Liver (tissue), 9 donors: ENCODE measurements around the gene ACP4. TPM values are rescaled to one million over a fixed set of nuclear protein-coding genes. Genes with fewer than 3 reads are reported as not detected.

Source experiments
- DNase-seq: peaks from one replicate; pipeline ENCODE4 v3.0.0-alpha.2; 2017; ENCODE audit warnings: low spot score
- H3K27ac ChIP-seq, 2 donors: one replicate each; pipeline ENCODE4 v1.7.0; 2013; ENCODE audit warnings: inconsistent platforms in 2 of 2, low read length in 2 of 2, control low read depth in 1 of 2, low read depth in 1 of 2, mild to moderate bottlenecking in 1 of 2
- H3K27me3 ChIP-seq, 4 donors: one replicate each; pipeline versions ENCODE4 v1.6.1 to v1.7.0; 2013; ENCODE audit warnings: low read length in 3 of 4, inconsistent platforms in 1 of 4, mild to moderate bottlenecking in 1 of 4, moderate library complexity in 1 of 4; ENCODE audit not compliant: control insufficient read depth in 4 of 4, insufficient read depth in 4 of 4
- H3K36me3 ChIP-seq, 4 donors: one replicate each; pipeline versions ENCODE4 v1.6.1 to v1.7.0; 2013; ENCODE audit warnings: low read length in 3 of 4, mild to moderate bottlenecking in 3 of 4, low read depth in 1 of 4, moderate library complexity in 1 of 4; ENCODE audit not compliant: control insufficient read depth in 4 of 4, insufficient read depth in 3 of 4
- H3K4me1 ChIP-seq, 4 donors: one replicate each; pipeline versions ENCODE4 v1.6.1 to v1.7.0; 2013; ENCODE audit warnings: low read length in 3 of 4, mild to moderate bottlenecking in 3 of 4, moderate library complexity in 1 of 4; ENCODE audit not compliant: control insufficient read depth in 4 of 4, insufficient read depth in 4 of 4
- H3K4me3 ChIP-seq, 3 donors: one replicate each; pipeline versions ENCODE4 v1.6.1 to v1.7.0; 2013; ENCODE audit warnings: low read length in 3 of 3, control low read depth in 1 of 3, low read depth in 1 of 3, mild to moderate bottlenecking in 1 of 3
- H3K9ac ChIP-seq, 2 donors: one replicate each; pipeline ENCODE4 v1.7.0; 2013; ENCODE audit warnings: low read length in 2 of 2, mild to moderate bottlenecking in 2 of 2, moderate library complexity in 2 of 2, control low read depth in 1 of 2, low read depth in 1 of 2
- H3K9me3 ChIP-seq, 4 donors: one replicate each; pipeline versions ENCODE4 v1.6.1 to v1.7.0; 2013; ENCODE audit warnings: low read length in 3 of 4; ENCODE audit not compliant: control insufficient read depth in 4 of 4
- ATF3 ChIP-seq: IDR thresholded peaks from 2 replicates; pipeline ENCODE4 v1.6.1; 2016; ENCODE audit warnings: antibody characterized with exemption
- CTCF ChIP-seq: fragments of 150-350 bp; IDR thresholded peaks from 2 replicates; pipeline ENCODE4 v1.5.1; 2017; ENCODE audit warnings: improper control_type of control experiment, low read depth, low read length; ENCODE audit not compliant: missing input control
- EGR1 ChIP-seq, 2 donors: IDR thresholded peaks; 2 replicates each; pipeline ENCODE4 v1.6.1; 2016 to 2018; ENCODE audit warnings: antibody characterized with exemption in 2 of 2, low read depth in 2 of 2
- FOXA1 ChIP-seq: IDR thresholded peaks from 2 replicates; pipeline ENCODE4 v1.6.1; 2016; ENCODE audit warnings: antibody characterized with exemption
- FOXA2 ChIP-seq: IDR thresholded peaks from 2 replicates; pipeline ENCODE4 v1.6.1; 2016; ENCODE audit warnings: antibody characterized with exemption
- GABPA ChIP-seq, 2 donors: IDR thresholded peaks in 1 of 2; conservative IDR thresholded peaks in 1 of 2; 2 replicates each; pipeline ENCODE4 v1.6.1; 2016; ENCODE audit warnings: antibody characterized with exemption in 2 of 2, mild to moderate bottlenecking in 1 of 2, moderate library complexity in 1 of 2
- HNF4A ChIP-seq, 2 donors: conservative IDR thresholded peaks; 2 replicates each; pipeline ENCODE4 v1.6.1; 2016; ENCODE audit warnings: antibody characterized with exemption in 2 of 2, mild to moderate bottlenecking in 2 of 2
- HNF4G ChIP-seq: IDR thresholded peaks from 2 replicates; pipeline ENCODE4 v1.6.1; 2016; ENCODE audit warnings: antibody characterized with exemption
- JUND ChIP-seq, 2 donors: IDR thresholded peaks; 2 replicates each; pipeline ENCODE4 v1.6.1; 2016; ENCODE audit warnings: antibody characterized with exemption in 2 of 2
- MAX ChIP-seq: IDR thresholded peaks from 2 replicates; pipeline ENCODE4 v1.6.1; 2016; ENCODE audit warnings: antibody characterized with exemption
- NR2F2 ChIP-seq: IDR thresholded peaks from 2 replicates; pipeline ENCODE4 v1.6.1; 2016; ENCODE audit warnings: antibody characterized with exemption
- RAD21 ChIP-seq, 2 donors: IDR thresholded peaks; 2 replicates each; pipeline ENCODE4 v1.6.1; 2016; ENCODE audit warnings: antibody characterized with exemption in 2 of 2, mild to moderate bottlenecking in 2 of 2
- REST ChIP-seq: IDR thresholded peaks from 2 replicates; pipeline ENCODE4 v1.6.1; 2016; ENCODE audit warnings: antibody characterized with exemption, mild to moderate bottlenecking
- RXRA ChIP-seq, 2 donors: IDR thresholded peaks; 2 replicates each; pipeline ENCODE4 v1.6.1; 2017 to 2018; ENCODE audit warnings: antibody characterized with exemption in 2 of 2, mild to moderate bottlenecking in 1 of 2
- SP1 ChIP-seq: IDR thresholded peaks from 2 replicates; pipeline ENCODE4 v1.6.1; 2018; ENCODE audit warnings: antibody characterized with exemption, mild to moderate bottlenecking
- TAF1 ChIP-seq: conservative IDR thresholded peaks from 2 replicates; pipeline ENCODE4 v1.6.1; 2016; ENCODE audit warnings: antibody characterized with exemption, mild to moderate bottlenecking
- YY1 ChIP-seq: IDR thresholded peaks from 2 replicates; pipeline ENCODE4 v1.6.1; 2016; ENCODE audit warnings: antibody characterized with exemption, mild to moderate bottlenecking
- ZBTB33 ChIP-seq: IDR thresholded peaks from 2 replicates; pipeline ENCODE4 v1.6.1; 2016; ENCODE audit warnings: antibody characterized with exemption
- WGBS: extraction: QIAGEN DNeasy Blood & Tissue Kit; methylation state at CpG from one replicate; pipeline ENCODE4 v1.1.7; 2013; 5-methylcytosine and 5-hydroxymethylcytosine counted together
- polyA plus RNA-seq, 2 donors: library from polyadenylated mRNA; stranded (reverse) in 1 of 2; unstranded in 1 of 2; fragments of 200-250 nt in 1 of 2; fragments of >200 nt in 1 of 2; fragmentation: Nextera tagmentation in 1 of 2; extraction: Ambion mirVana in 1 of 2; gene quantifications; one replicate each; pipeline versions ENCODE4 v1.2.1 to v1.2.3, GENCODE V29; 2013 to 2015
- total RNA-seq, 2 donors: library from RNA; depleted of rRNA; stranded (reverse); fragments of >200 nt; gene quantifications; one replicate each; pipeline ENCODE4 v1.2.3, GENCODE V29; 2014
- donor health status: healthy.
- donor health status: healthy.
- donor health status: healthy.
- donor health status: healthy.
- donor health status: healthy.

ACP4 gene
- total and polyA plus RNA-seq, 4 donors = 0.06 to 0.19 TPM; not detected in 2

- H3K4me3 ChIP-seq = no peak overlapping the region
- no peaks in the 10 kb centered on the region for H3K9me3 ChIP-seq
- no peaks in the 10 kb centered on the region for H3K4me1 ChIP-seq
- H3K9ac ChIP-seq = no peak overlapping the region
- no peaks in the 10 kb centered on the region for H3K27me3 ChIP-seq
- WGBS = 91% methylated on average over 9 of the region's 9 CpGs
- no peak overlapping the region for H3K27ac ChIP-seq
- no peak for TF ChIP-seq RXRA (IDR thresholded peaks at IDR 0.05)
- DNase-seq = no peak
- H3K36me3 ChIP-seq = peaks cover 6 to 38% (median 8%) of the 10 kb centered on the region in 4 donors
Measured at GRCh38 chr19:50796128-50796633, 6.0 kb downstream of the ACP4 start.

- Histone ChIP-seq H3K36me3 (peaks cover 6 to 39% (median 9%) of the 10 kb centered on the region in 4 donors), H3K27ac (no peak overlapping the region), H3K9me3 (no peaks in the 10 kb centered on the region), H3K4me3 (no peak overlapping the region), H3K27me3 (no peaks in the 10 kb centered on the region), H3K9ac (no peak overlapping the region), H3K4me1 (no peaks in the 10 kb centered on the region)
- TF ChIP-seq FOXA1 (no peak), HNF4G (no peak), ZBTB33 (no peak), CTCF (no peak), TAF1 (no peak), HNF4A (conservative IDR thresholded peaks at IDR 0.05) (no peak), YY1 (no peak), RXRA (IDR thresholded peaks at IDR 0.05) (no peak), ATF3 (no peak), SP1 (no peak), GABPA (IDR thresholded peaks at IDR 0.05 in 1 of 2, conservative IDR thresholded peaks at IDR 0.05 in 1 of 2) (no peak), REST (no peak), JUND (IDR thresholded peaks at IDR 0.05) (no peak), EGR1 (IDR thresholded peaks at IDR 0.05; ENCODE audit: low read depth in 2 of 2) (no peak), FOXA2 (no peak), RAD21 (IDR thresholded peaks at IDR 0.05) (no peak), MAX (no peak), NR2F2 (no peak)
- DNase-seq = no peak
- WGBS = 93% methylated on average over 8 of the region's 8 CpGs
Measured at GRCh38 chr19:50796634-50797428, 6.6 kb downstream of the ACP4 start.
